IMR-90 (cell line): ENCODE measurements around the gene CDK5R2. TPM values are rescaled to one million over a fixed set of nuclear protein-coding genes. Genes with fewer than 3 reads are reported as not detected.

Experiments used
- ATAC-seq: fragments of 200-7000 bp; cut with Tn5 transposase; 2 replicates; pipeline ENCODE4 v1.9.1; 2020; ENCODE audit warnings: low read depth, mild to moderate bottlenecking, moderate library complexity
- BruUV-seq: library from RNA; stranded (reverse); fragments of 400-500 nt; replicated peaks from 2 replicates; lab custom pipeline; 2021; lab: Mats Ljungman, UMichigan
- CTCF ChIA-PET: fragments of 300-600 bp; formaldehyde crosslinking; extraction: SDS; loops from one replicate; lab custom pipeline; 2021; ENCODE audit warnings: antibody characterized with exemption; lab: Yijun Ruan, JAX
- POLR2A ChIA-PET: fragments of 300-600 bp; sonication (Branson Sonifier 250); formaldehyde crosslinking; loops from one replicate; lab custom pipeline; 2022; ENCODE audit warnings: antibody characterized with exemption; ENCODE audit not compliant: unreplicated experiment; lab: Charles Lee
- DNase-seq: peaks from one replicate; pipeline ENCODE4 v3.0.0; 2013
- H2AFZ ChIP-seq: replicated peaks from 2 replicates; pipeline ENCODE3; 2013; ENCODE audit warnings: low read length, mild to moderate bottlenecking; ENCODE audit not compliant: poor library complexity
- H2AK5ac ChIP-seq: 2 replicates; pipeline ENCODE4 v1.6.1; 2013; ENCODE audit warnings: low read depth, low read length, inconsistent platforms
- H2AK9ac ChIP-seq: replicated peaks from 2 replicates; pipeline ENCODE3; 2013; ENCODE audit warnings: mild to moderate bottlenecking, low read depth, low read length, moderate library complexity; ENCODE audit not compliant: poor library complexity
- H2BK120ac ChIP-seq: 2 replicates; pipeline ENCODE4 v1.6.1; 2013; ENCODE audit warnings: low read depth, low read length, inconsistent platforms
- H2BK15ac ChIP-seq: 3 replicates; pipeline ENCODE4 v1.6.1; 2013; ENCODE audit warnings: low read depth, low read length, inconsistent platforms
- H2BK20ac ChIP-seq: 2 replicates; pipeline ENCODE4 v1.6.1; 2013; ENCODE audit warnings: low read depth, mild to moderate bottlenecking, inconsistent platforms, low read length, moderate library complexity
- H2BK5ac ChIP-seq: 2 replicates; pipeline ENCODE4 v1.6.1; 2013; ENCODE audit warnings: mild to moderate bottlenecking, low read depth, low read length, inconsistent platforms; ENCODE audit not compliant: poor library complexity, severe bottlenecking
- H3K14ac ChIP-seq: replicated peaks from 2 replicates; pipeline ENCODE4 v1.6.1; 2013; ENCODE audit warnings: low read depth, low read length, inconsistent platforms
- H3K18ac ChIP-seq: 2 replicates; pipeline ENCODE4 v1.6.1; 2013; ENCODE audit warnings: low read depth, low read length, control low read depth
- H3K23ac ChIP-seq: 2 replicates; pipeline ENCODE4 v1.6.1; 2013; ENCODE audit warnings: low read depth, low read length, inconsistent platforms
- H3K27ac ChIP-seq: 2 replicates; pipeline ENCODE4 v1.5.1; 2013; ENCODE audit warnings: mild to moderate bottlenecking, control low read depth, low read length; ENCODE audit not compliant: insufficient read depth
- H3K27me3 ChIP-seq: 2 replicates; pipeline ENCODE4 v1.6.1; 2013; ENCODE audit warnings: low read length; ENCODE audit not compliant: control insufficient read depth, insufficient read depth
- H3K36me3 ChIP-seq: 2 replicates; pipeline ENCODE4 v1.6.1; 2013; ENCODE audit warnings: low read length, mixed read lengths; ENCODE audit not compliant: control insufficient read depth, insufficient read depth
- H3K4ac ChIP-seq: 2 replicates; pipeline ENCODE4 v1.6.1; 2013; ENCODE audit warnings: low read depth, low read length, inconsistent platforms
- H3K4me1 ChIP-seq: 2 replicates; pipeline ENCODE4 v1.6.1; 2013; ENCODE audit warnings: low read length, mixed read lengths; ENCODE audit not compliant: control insufficient read depth, insufficient read depth
- H3K4me2 ChIP-seq: 2 replicates; pipeline ENCODE4 v1.6.1; 2013; ENCODE audit warnings: low read depth, mild to moderate bottlenecking, control low read depth, low read length, moderate library complexity
- H3K4me3 ChIP-seq: 2 replicates; pipeline ENCODE4 v1.5.1; 2013; ENCODE audit warnings: low read depth, mild to moderate bottlenecking, control low read depth, low read length, moderate library complexity; ENCODE audit not compliant: insufficient read depth
- H3K56ac ChIP-seq: 2 replicates; pipeline ENCODE4 v1.6.1; 2013; ENCODE audit warnings: low read length, inconsistent platforms; ENCODE audit not compliant: insufficient read depth; ENCODE audit errors: extremely low read depth
- H3K79me1 ChIP-seq, 2 experiments: 2 replicates each; pipeline ENCODE4 v1.6.1; 2013; ENCODE audit warnings: low read length in 2 of 2, inconsistent platforms in 1 of 2, low read depth in 1 of 2
- H3K9ac ChIP-seq: 2 replicates; pipeline ENCODE4 v1.6.1; 2013; ENCODE audit warnings: low read depth, low read length, control low read depth
- H3K9me1 ChIP-seq: 2 replicates; pipeline ENCODE4 v1.6.1; 2013; ENCODE audit warnings: low read length, inconsistent platforms; ENCODE audit not compliant: insufficient read depth
- H3K9me3 ChIP-seq: 2 replicates; pipeline ENCODE4 v1.6.1; 2013; ENCODE audit warnings: low read length; ENCODE audit not compliant: control insufficient read depth, insufficient read depth
- H4K20me1 ChIP-seq: 2 replicates; pipeline ENCODE4 v1.6.1; 2013; ENCODE audit warnings: low read length, inconsistent platforms; ENCODE audit not compliant: insufficient read depth
- H4K5ac ChIP-seq: 2 replicates; pipeline ENCODE4 v1.6.1; 2013; ENCODE audit warnings: mild to moderate bottlenecking, low read depth, low read length, control low read depth
- H4K8ac ChIP-seq, 2 experiments: 2 replicates each; pipeline ENCODE4 v1.6.1; 2013; ENCODE audit warnings: low read depth in 2 of 2, low read length in 2 of 2, control low read depth in 1 of 2, inconsistent platforms in 1 of 2
- H4K91ac ChIP-seq: 2 replicates; pipeline ENCODE4 v1.6.1; 2013; ENCODE audit warnings: low read depth, low read length, inconsistent platforms; ENCODE audit not compliant: insufficient read depth
- BHLHE40 ChIP-seq: fragments of 150-350 bp; IDR thresholded peaks from 2 replicates; pipeline ENCODE4 v1.6.1; 2016; ENCODE audit warnings: mild to moderate bottlenecking, low read depth, low read length
- ELK1 ChIP-seq: fragments of 150-350 bp; IDR thresholded peaks from 2 replicates; pipeline ENCODE4 v1.6.1; 2016; ENCODE audit warnings: low read depth, mild to moderate bottlenecking, low read length, moderate library complexity, borderline replicate concordance
- FOS ChIP-seq: fragments of 150-350 bp; IDR thresholded peaks from 2 replicates; pipeline ENCODE4 v1.6.1; 2016; ENCODE audit warnings: low read depth, low read length
- MAZ ChIP-seq: IDR thresholded peaks from 2 replicates; pipeline ENCODE4 v1.6.1; 2012; ENCODE audit warnings: low read depth, mild to moderate bottlenecking, low read length, improper control_type of control experiment, moderate library complexity, borderline replicate concordance
- MXI1 ChIP-seq: IDR thresholded peaks from 2 replicates; pipeline ENCODE4 v1.6.1; 2012; ENCODE audit warnings: low read depth, mild to moderate bottlenecking, low read length, moderate library complexity, borderline replicate concordance
- NFE2L2 ChIP-seq: fragments of 150-350 bp; IDR thresholded peaks from 2 replicates; pipeline ENCODE4 v1.6.1; 2016; ENCODE audit warnings: low read depth, mild to moderate bottlenecking, low read length
- POLR2A ChIP-seq: IDR thresholded peaks from 2 replicates; pipeline ENCODE4 v1.6.1; 2012; ENCODE audit warnings: mild to moderate bottlenecking, low read depth, low read length
- RAD21 ChIP-seq: IDR thresholded peaks from 2 replicates; pipeline ENCODE4 v1.6.1; 2012; ENCODE audit warnings: low read length, improper control_type of control experiment
- RCOR1 ChIP-seq: IDR thresholded peaks from 2 replicates; pipeline ENCODE4 v1.6.1; 2012; ENCODE audit warnings: mild to moderate bottlenecking, low read length, improper control_type of control experiment; ENCODE audit not compliant: insufficient replicate concordance
- SMC3 ChIP-seq: fragments of 150-350 bp; IDR thresholded peaks from 2 replicates; pipeline ENCODE4 v1.6.1; 2016; ENCODE audit warnings: low read depth, mild to moderate bottlenecking, antibody characterized with exemption, low read length, moderate library complexity
- WGBS, 2 experiments: methylation state at CpG; one replicate each; pipeline versions ENCODE4 v1.1.5 to v1.1.7; 2013; ENCODE audit warnings: missing lambda C conversion rate in 2 of 2; ENCODE audit not compliant: insufficient read length in 1 of 2; ENCODE audit errors: extremely low coverage in 2 of 2; 5-methylcytosine and 5-hydroxymethylcytosine counted together
- dilution Hi-C: fragments of 300-500 bp; cut with HindIII; formaldehyde crosslinking; loops from one replicate; pipeline ENCODE4 v1.14.3; 2018; ENCODE audit warnings: low sequenced_read_pairs; ENCODE audit not compliant: unreplicated experiment
- in situ Hi-C: fragments of 300-500 bp; cut with MboI; formaldehyde crosslinking; loops from 3 replicates; pipeline ENCODE4 v1.14.3; 2019; ENCODE audit warnings: low sequenced_read_pairs, inconsistent platforms, mixed read lengths
- intact Hi-C: fragments of 100-400 bp; cut with micrococcal nuclease; formaldehyde crosslinking; loops from 2 replicates; pipeline ENCODE4 v1.10.0; 2022
- polyA plus RNA-seq, 3 experiments: library from polyadenylated mRNA; depleted of rRNA; stranded (reverse); fragments of >200 nt; gene quantifications; 2 replicates each; pipeline ENCODE4 v1.2.3, GENCODE V29; 2012; ENCODE audit warnings: low replicate concordance in 1 of 3
- total RNA-seq: library from RNA; depleted of rRNA; stranded (reverse); fragments of >200 nt; gene quantifications from 2 replicates; pipeline ENCODE4 v1.2.3, GENCODE V29; 2012

CDK5R2 gene
- total and polyA plus RNA-seq, 2 of the 4 experiments (the other 2 are of a cell fraction) = not detected

- H3K4me1 ChIP-seq = no peaks in the 10 kb centered on the region
- H2AK9ac ChIP-seq = no peak overlapping the region
- POLR2A ChIA-PET = no interaction called here
- H4K20me1 ChIP-seq = no peaks in the 10 kb centered on the region; the same call in 1 of the 2 replicates
- no peak overlapping the region for H3K14ac ChIP-seq
- 55% methylated on average over 4 of the region's 4 CpGs; no CpG with 5 or more reads in 1 of the 2 experiments for WGBS, 2 experiments
- no peak overlapping the region for H3K18ac ChIP-seq
- no peaks in the 10 kb centered on the region for H3K36me3 ChIP-seq
- no peak overlapping the region for H2AK5ac ChIP-seq
- no peak overlapping the region for H4K8ac ChIP-seq
- no peaks in the 10 kb centered on the region for H3K79me1 ChIP-seq
- CTCF ChIA-PET = interaction anchor here (0.6 to 0.8 kb wide), 2 partner anchors 9 to 22 kb away, joined by 3 read pairs; no protein-coding TSS in a partner anchor
- intact Hi-C loops (no loop called here), in situ Hi-C loops (no loop called here), dilution Hi-C loops (no loop called here)
- H3K27me3 ChIP-seq = peaks cover 75% of the 10 kb centered on the region
- no peaks in the 10 kb centered on the region for H3K9me3 ChIP-seq
- H4K91ac ChIP-seq = no peak overlapping the region
- H3K9me1 ChIP-seq = 0 out of 2 replicates have a peak, but pooled peaks cover 4% of the 10 kb centered on the region
- H2BK15ac ChIP-seq = no peak overlapping the region
- DNase-seq (no peak), ATAC-seq (no peak)
- H3K27ac ChIP-seq = no peak overlapping the region
- no peak overlapping the region for H3K56ac ChIP-seq
- no peak overlapping the region for H2BK5ac ChIP-seq
- no peak overlapping the region for H3K23ac ChIP-seq
- BruUV-seq = no TSS peak
- H2AFZ ChIP-seq = no peak overlapping the region
- TF ChIP-seq RAD21 = no peak
- no peak for TF ChIP-seq FOS
- no peak for TF ChIP-seq MAZ
- TF ChIP-seq NFE2L2 = no peak
- TF ChIP-seq MXI1 = no peak
- no peak for TF ChIP-seq SMC3
- no peak for TF ChIP-seq RCOR1
- TF ChIP-seq BHLHE40 = no peak
- TF ChIP-seq POLR2A = no peak
- no peak for TF ChIP-seq ELK1
- H3K4me2 ChIP-seq = no peak overlapping the region
- H2BK20ac ChIP-seq = no peak overlapping the region
- H3K4me3 ChIP-seq = no peak overlapping the region
- no peak overlapping the region for H4K5ac ChIP-seq
- no peak overlapping the region for H3K4ac ChIP-seq
- H3K9ac ChIP-seq = no peak overlapping the region
- H2BK120ac ChIP-seq = no peak overlapping the region
Observed at GRCh38 chr2:218957671-218958070, 1.8 kb upstream of the CDK5R2 start.
